Measurements from ENCODE around the gene FLT3. TPM values are rescaled to one million over a fixed set of nuclear protein-coding genes. Genes with fewer than 3 reads are reported as not detected.

Gene FLT3
- total RNA-seq, 1 donor from 2014 or later: 0.58 TPM

GRCh38 chr13:27981006-27981708 lies 119.2 kb downstream of the FLT3 start:
- H3K4me1 Mint-ChIP-seq: peaks cover 6% of the 10 kb centered on the region
- DNase-seq (ENCODE audit: low spot score in 2 of 2, unreplicated experiment in 2 of 2): no peak
- no peak overlapping the region for H3K27ac Mint-ChIP-seq
- peaks cover 91% of the 10 kb centered on the region for H3K27me3 Mint-ChIP-seq (ENCODE audit: low read depth)
- no peaks in the 10 kb centered on the region for H3K36me3 Mint-ChIP-seq
- no peak overlapping the region for H3K4me3 Mint-ChIP-seq
- H3K9me3 Mint-ChIP-seq: no peaks in the 10 kb centered on the region
- no peak for TF ChIP-seq CTCF (IDR thresholded peaks at IDR 0.05; ENCODE audit: unreplicated experiment)

GRCh38 chr13:27980280-27980998 lies 119.9 kb downstream of the FLT3 start:
- H3K27me3 Mint-ChIP-seq (ENCODE audit: low read depth): peaks cover 92% of the 10 kb centered on the region
- no peak overlapping the region for H3K27ac Mint-ChIP-seq
- no peak overlapping the region for H3K4me3 Mint-ChIP-seq
- peaks cover 10% of the 10 kb centered on the region for H3K4me1 Mint-ChIP-seq
- TF ChIP-seq CTCF (IDR thresholded peaks at IDR 0.05; ENCODE audit: unreplicated experiment): no peak
- DNase-seq (ENCODE audit: low spot score in 2 of 2, unreplicated experiment in 2 of 2): no peak
- H3K36me3 Mint-ChIP-seq: no peaks in the 10 kb centered on the region
- H3K9me3 Mint-ChIP-seq: no peaks in the 10 kb centered on the region

DNA sequence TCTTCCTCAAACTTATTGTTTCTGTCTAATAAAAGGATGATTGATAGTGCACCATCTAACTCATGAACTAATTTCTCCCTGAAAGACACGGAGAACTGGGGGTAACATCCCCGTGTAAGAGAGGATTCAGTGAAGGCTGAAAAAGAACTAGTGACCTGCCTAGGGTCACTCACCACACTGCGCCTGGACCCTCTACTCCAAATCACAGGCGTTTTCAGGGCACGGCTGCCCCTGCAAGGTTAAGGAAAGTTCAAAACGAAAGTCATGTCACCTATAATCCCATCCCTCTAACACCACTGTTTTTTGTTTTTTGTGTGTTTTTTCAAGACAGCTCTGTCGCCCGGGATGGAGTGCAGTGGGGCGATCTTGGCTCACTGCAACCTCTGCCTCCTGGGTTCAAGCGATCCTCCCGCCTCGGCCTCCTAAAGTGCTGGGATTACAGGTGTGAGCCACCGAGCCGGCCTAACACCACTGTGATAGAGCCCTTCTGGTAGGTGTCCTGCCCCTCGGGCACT lies 120.6 kb downstream of the FLT3 start:
- Mint-ChIP-seq H3K27ac (no peak overlapping the region), H3K4me3 (no peak overlapping the region), H3K36me3 (no peaks in the 10 kb centered on the region), H3K9me3 (no peaks in the 10 kb centered on the region), H3K27me3 (ENCODE audit: low read depth) (peaks cover 94% of the 10 kb centered on the region), H3K4me1 (peaks cover 11% of the 10 kb centered on the region)
- DNase-seq (ENCODE audit: low spot score in 2 of 2, unreplicated experiment in 2 of 2): no peak
- TF ChIP-seq CTCF (IDR thresholded peaks at IDR 0.05; ENCODE audit: unreplicated experiment): no peak

DNA sequence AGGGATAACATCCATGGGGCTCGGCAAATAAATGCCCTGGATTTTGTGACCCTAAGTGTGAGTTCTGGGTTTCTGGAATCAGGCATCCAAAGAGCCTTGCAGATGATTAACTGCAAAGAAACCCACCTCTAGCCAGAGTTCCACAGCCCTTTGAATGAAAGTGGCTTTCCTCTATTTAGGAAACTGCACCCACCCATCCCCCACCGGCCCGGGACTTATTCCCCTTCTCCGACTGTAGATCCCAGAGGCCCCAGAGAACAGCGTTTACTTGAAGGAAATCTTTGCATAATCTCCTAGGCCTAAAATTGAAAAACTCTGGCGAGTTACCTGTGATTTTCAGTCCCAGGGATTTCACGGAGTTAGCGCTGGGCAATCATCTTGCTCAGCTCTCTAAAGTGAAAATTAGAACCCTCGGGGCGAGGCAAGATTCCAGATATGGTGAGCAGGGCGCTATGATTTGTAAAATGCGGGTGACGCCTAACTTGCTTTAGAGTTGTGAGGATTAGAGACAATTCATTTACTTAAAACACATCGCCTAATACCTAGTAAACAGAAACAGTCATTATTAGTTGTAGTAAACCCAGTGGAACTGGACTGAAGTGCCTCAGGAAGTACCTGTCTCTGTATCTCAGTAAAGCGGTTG lies 121.3 kb downstream of the FLT3 start:
- no peak overlapping the region for H3K4me3 Mint-ChIP-seq
- no peak overlapping the region for H3K27ac Mint-ChIP-seq
- H3K27me3 Mint-ChIP-seq (ENCODE audit: low read depth): peaks cover 95% of the 10 kb centered on the region
- H3K36me3 Mint-ChIP-seq: no peaks in the 10 kb centered on the region
- no peak for DNase-seq (ENCODE audit: low spot score in 2 of 2, unreplicated experiment in 2 of 2)
- no peaks in the 10 kb centered on the region for H3K9me3 Mint-ChIP-seq
- peaks cover 11% of the 10 kb centered on the region for H3K4me1 Mint-ChIP-seq
- TF ChIP-seq CTCF (IDR thresholded peaks at IDR 0.05; ENCODE audit: unreplicated experiment): no peak

DNA sequence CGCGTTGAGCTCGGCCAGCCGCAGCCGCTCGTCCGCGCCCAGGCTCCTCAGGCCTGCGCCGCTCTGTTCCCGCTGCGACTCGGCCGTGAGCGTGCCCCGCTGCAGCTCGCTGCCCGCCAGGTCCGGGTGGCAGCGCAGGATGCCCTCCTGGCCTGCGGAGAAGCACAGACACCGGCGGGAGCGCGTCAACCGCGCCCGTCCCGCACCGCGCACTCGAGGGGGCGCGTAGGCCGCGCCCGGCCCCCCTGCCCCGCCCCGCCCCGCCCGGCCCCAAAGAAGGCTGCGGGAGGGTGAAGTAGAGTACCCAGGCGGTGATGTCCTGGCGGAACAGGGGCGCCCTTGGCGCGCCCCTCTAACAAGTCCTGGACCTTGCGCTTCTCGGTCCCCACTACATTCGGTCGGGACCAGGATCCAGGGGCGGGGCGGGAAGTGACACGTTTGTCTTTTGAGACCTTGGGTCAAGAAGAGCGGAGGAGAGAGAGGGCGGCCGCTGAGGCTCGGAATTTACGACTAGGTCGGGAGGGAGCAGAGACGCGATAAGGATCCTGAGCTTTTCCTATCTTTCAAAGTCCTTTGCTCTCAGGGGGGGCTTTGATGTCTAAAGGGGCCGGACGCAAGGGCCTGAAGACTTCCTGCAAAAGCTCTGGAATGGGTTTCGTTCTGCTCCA lies 121.9 kb downstream of the FLT3 start:
- H3K9me3 Mint-ChIP-seq: no peaks in the 10 kb centered on the region
- H3K27me3 Mint-ChIP-seq (ENCODE audit: low read depth): peaks cover 95% of the 10 kb centered on the region
- no peak overlapping the region for H3K27ac Mint-ChIP-seq
- peaks cover 11% of the 10 kb centered on the region for H3K4me1 Mint-ChIP-seq
- no peak for DNase-seq (ENCODE audit: low spot score in 2 of 2, unreplicated experiment in 2 of 2)
- H3K4me3 Mint-ChIP-seq: no peak overlapping the region
- no peak for TF ChIP-seq CTCF (IDR thresholded peaks at IDR 0.05; ENCODE audit: unreplicated experiment)
- H3K36me3 Mint-ChIP-seq: no peaks in the 10 kb centered on the region
